Heart right ventricle (tissue), 16 donors: ENCODE results near the gene HLCS. TPM values are rescaled to one million over a fixed set of nuclear protein-coding genes. Genes with fewer than 3 reads are reported as not detected.

Experiments
- ATAC-seq, 8 donors: fragments of 200-7000 bp; cut with Tn5 transposase; one replicate each; pipeline ENCODE4 v1.9.1; 2020; ENCODE audit warnings: mild to moderate bottlenecking in 8 of 8, moderate library complexity in 8 of 8, moderate number of reproducible peaks in 1 of 8
- DNase-seq, 2 donors: peaks; one replicate each; pipeline ENCODE4 v3.0.0-alpha.2; 2020
- H3K27ac ChIP-seq, 10 donors: fragments of 200-600 bp; sonication (generic) in 2 of 10; one replicate each; pipeline versions ENCODE4 v1.5.0 to v1.8.0; 2020 to 2022; ENCODE audit warnings: mild to moderate bottlenecking in 3 of 10
- H3K27me3 ChIP-seq, 7 donors: fragments of 200-600 bp; one replicate each; pipeline ENCODE4 v1.8.0; 2021 to 2022; ENCODE audit warnings: mild to moderate bottlenecking in 2 of 7
- H3K36me3 ChIP-seq, 9 donors: fragments of 200-600 bp; sonication (generic) in 1 of 9; one replicate each; pipeline versions ENCODE4 v1.5.0 to v1.8.0; 2020 to 2022; ENCODE audit warnings: mild to moderate bottlenecking in 2 of 9
- H3K4me1 ChIP-seq, 9 donors: fragments of 200-600 bp; sonication (generic) in 1 of 9; one replicate each; pipeline versions ENCODE4 v1.5.0 to v1.8.0; 2020 to 2022; ENCODE audit warnings: mild to moderate bottlenecking in 4 of 9
- H3K4me3 ChIP-seq, 10 donors: fragments of 200-600 bp; sonication (generic) in 2 of 10; one replicate each; pipeline versions ENCODE4 v1.5.0 to v1.8.0; 2020 to 2022; ENCODE audit warnings: mild to moderate bottlenecking in 7 of 10, moderate library complexity in 2 of 10
- H3K9me3 ChIP-seq, 11 donors: fragments of 200-600 bp in 10 of 11; sonication (generic) in 2 of 11; one replicate each; pipeline versions ENCODE4 v1.5.0 to v1.8.0; 2013 to 2022; ENCODE audit warnings: mild to moderate bottlenecking in 2 of 11, control low read depth in 1 of 11, moderate library complexity in 1 of 11
- CTCF ChIP-seq, 9 donors: fragments of 200-600 bp; sonication (generic) in 2 of 9; IDR thresholded peaks; one replicate each; pipeline versions ENCODE4 v1.5.0 to v1.8.0; 2021 to 2022; ENCODE audit warnings: antibody characterized with exemption in 9 of 9, mild to moderate bottlenecking in 5 of 9, moderate library complexity in 1 of 9
- WGBS, 2 donors: extraction: QIAGEN DNeasy Blood & Tissue Kit; methylation state at CpG; one replicate each; pipeline ENCODE4 v1.1.7; 2013; ENCODE audit warnings: inconsistent platforms in 1 of 2; 5-methylcytosine and 5-hydroxymethylcytosine counted together
- intact Hi-C, 10 donors: fragments of 100-400 bp; cut with DNase I; formaldehyde crosslinking; loops; one replicate each; pipeline versions ENCODE4 v1.11.1 to v1.14.2; 2022
- polyA plus RNA-seq, 2 donors: library from polyadenylated mRNA; stranded (reverse); fragments of 200-250 nt; gene quantifications; one replicate each; pipeline ENCODE4 v1.2.3, GENCODE V29; 2013
- total RNA-seq, 10 donors: library from RNA; stranded (reverse); fragmentation: NEBNext Ultra II Directional in 3 of 10; extraction: Animal tissue kit (Norgen Biotek cat#: 25700) in 3 of 10; gene quantifications; one replicate each; pipeline versions ENCODE4 v1.2.1 to v1.2.4, GENCODE V29; 2021 to 2023
- donor health status: Arrhythmogenic right ventricular cardiomyopathy.
- donor health status: ischemic (EF 13 %, LVEDD 7.1; RV severe dilation, severe dysfunction).
- donor health status: healthy with polysubstance abuse.
- donor health status: DM: no; HTN: yes; CAD: no.
- donor health status: DM: no; HTN: no; CAD: no.
- donor health status: ischemic (EF 25% LVEDD 6.9; RV normal size, moderate dysfunction).
- donor health status: ischemic (EF 25% LVEDD 5.7; RV mildly dilated, moderate dysfunction).
- donor health status: healthy.
- donor health status: DM: yes; HTN: yes; CAD: no.
- donor health status: Ischemic cardiomyopathy.
- donor health status: ischemic (EF 35%, LVEDD 5.7; RV mildly dilated, moderate dysfunction).
- donor health status: nonischemic (EF 11% LVEDD 7.7; RV severe dilation, severe dysfunction).
- donor health status: DM: yes; HTN: yes; CAD: no.
- donor health status: PGD.
- donor health status: ischemic (EF 29% LVEDD 5.4; RV normal size, mild dysfunction).
- donor health status: nonischemic (EF 23%, LVEDD 6.1; RV moderate dilation, normal function).

Gene HLCS
- total and polyA plus RNA-seq, 12 donors = 2.0 to 9.6 (median 6.7) TPM

DNA sequence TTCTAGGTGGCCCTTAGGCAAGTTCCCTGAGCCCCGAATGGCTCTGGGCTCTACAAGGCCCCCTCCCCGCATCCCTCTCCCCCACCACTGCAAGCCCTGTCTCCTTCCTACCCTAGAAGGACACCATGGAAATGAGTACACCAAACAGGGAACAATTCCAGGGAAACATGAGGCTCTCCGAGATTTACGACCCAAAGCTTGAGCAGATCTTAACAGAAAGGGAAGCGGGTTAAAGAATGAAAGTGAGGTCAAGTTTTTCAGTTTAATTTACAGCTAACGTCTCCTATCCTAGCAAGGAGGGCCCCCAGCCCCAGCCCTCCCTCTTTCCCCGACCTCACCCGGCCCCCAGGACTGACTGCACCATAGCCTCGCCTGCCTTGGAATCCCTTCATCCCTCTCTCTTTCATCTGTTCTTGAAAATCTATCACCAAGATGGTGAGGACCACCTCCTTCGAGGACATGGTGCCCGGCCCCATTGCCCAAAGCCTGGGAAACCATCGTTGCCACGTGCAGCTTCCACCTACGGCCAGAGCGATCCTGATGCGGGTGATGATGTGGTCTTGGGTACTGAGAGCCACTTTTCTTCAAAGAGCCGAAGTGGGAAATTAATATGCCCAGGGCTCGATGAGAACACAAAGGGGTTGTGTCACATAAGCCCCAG, 237.0 kb downstream of the HLCS start:
- intact Hi-C loops = no loop called here
- WGBS, 2 donors = 90 to 91% methylated on average over 18 of the region's 18 CpGs
- no peaks in the 10 kb centered on the region for H3K36me3 ChIP-seq
- H3K4me1 ChIP-seq = no peaks in the 10 kb centered on the region
- no peak for ATAC-seq
- H3K9me3 ChIP-seq = no peaks in the 10 kb centered on the region
- peaks cover 0 to 59% (median 38%) of the 10 kb centered on the region in 7 donors for H3K27me3 ChIP-seq
- H3K4me3 ChIP-seq = no peak overlapping the region
- no peak for TF ChIP-seq CTCF (IDR thresholded peaks at IDR 0.05)
- H3K27ac ChIP-seq = no peak overlapping the region
- no peak for DNase-seq

DNA sequence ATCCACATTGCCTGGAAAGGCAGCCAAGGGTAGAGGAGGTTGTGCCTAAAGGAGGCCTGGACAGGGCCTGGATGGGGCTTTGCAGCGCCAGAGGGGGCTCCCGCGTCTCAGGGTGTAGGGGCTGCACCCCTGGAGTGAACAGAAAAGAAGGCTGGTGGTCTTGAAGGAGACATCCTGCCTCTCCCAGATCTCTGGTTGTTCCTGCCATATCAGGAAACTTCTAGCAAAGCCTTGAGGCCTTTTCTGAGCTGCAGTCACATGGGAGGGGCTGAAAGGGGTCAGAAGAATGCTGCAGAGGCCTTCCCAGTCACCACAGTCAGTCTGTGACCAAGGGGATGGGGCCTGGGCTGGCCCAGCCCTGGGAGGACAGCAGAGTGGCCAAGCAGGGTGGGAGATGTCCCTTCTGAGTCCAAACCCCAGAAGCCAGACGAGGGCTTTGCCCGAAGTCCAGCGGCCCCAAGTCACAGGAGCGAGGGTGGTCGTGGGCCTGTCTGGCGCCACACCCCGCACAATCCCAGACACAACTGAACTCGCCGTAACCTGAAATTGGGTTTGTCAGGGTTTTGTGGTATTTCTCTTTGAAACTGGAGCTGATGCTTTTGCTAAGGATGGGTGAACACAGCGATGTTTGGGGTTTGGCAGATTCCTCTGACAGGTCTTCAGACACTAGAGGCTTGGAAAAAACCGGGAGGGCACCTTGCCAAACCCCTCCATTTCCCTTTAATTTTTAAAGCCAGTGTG, 237.9 kb downstream of the HLCS start:
- H3K4me3 ChIP-seq = no peak overlapping the region
- TF ChIP-seq CTCF (IDR thresholded peaks at IDR 0.05) = no peak
- no peaks in the 10 kb centered on the region for H3K36me3 ChIP-seq
- ATAC-seq (no peak), DNase-seq (no peak)
- intact Hi-C loops = no loop called here
- H3K27ac ChIP-seq = no peak overlapping the region
- H3K27me3 ChIP-seq = peaks cover 0 to 52% (median 34%) of the 10 kb centered on the region in 7 donors
- no peaks in the 10 kb centered on the region for H3K9me3 ChIP-seq
- H3K4me1 ChIP-seq = no peaks in the 10 kb centered on the region
- WGBS, 2 donors = 92 to 95% methylated on average over 14 of the region's 14 CpGs

DNA sequence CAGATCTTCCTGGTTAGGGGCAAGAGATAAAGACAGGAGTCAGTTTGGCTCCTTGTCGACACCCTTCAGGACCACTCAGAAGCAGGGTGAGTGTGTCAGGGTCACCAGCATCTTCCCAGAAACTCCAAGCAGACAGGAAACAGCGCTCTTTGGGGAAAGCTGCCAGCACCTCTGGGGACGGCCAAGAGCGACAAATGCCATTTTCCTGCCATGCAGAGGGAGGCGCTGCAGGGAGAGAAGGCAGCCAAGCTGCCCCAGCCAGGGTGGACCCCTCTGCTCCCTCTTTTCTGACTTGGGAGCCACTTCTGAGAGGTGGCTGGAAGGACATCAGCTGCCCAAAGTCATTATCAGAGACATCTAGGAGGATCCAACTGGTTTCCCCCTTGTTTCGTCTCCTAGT, 238.6 kb downstream of the HLCS start:
- no peaks in the 10 kb centered on the region for H3K9me3 ChIP-seq
- ATAC-seq (no peak), DNase-seq (no peak)
- 57 to 73% methylated on average over 6 of the region's 6 CpGs for WGBS, 2 donors
- TF ChIP-seq CTCF (IDR thresholded peaks at IDR 0.05) = no peak
- no peaks in the 10 kb centered on the region for H3K4me1 ChIP-seq
- intact Hi-C loops = no loop called here
- H3K4me3 ChIP-seq = no peak overlapping the region
- H3K36me3 ChIP-seq = no peaks in the 10 kb centered on the region
- no peak overlapping the region for H3K27ac ChIP-seq
- peaks cover 0 to 49% (median 35%) of the 10 kb centered on the region in 7 donors for H3K27me3 ChIP-seq

DNA sequence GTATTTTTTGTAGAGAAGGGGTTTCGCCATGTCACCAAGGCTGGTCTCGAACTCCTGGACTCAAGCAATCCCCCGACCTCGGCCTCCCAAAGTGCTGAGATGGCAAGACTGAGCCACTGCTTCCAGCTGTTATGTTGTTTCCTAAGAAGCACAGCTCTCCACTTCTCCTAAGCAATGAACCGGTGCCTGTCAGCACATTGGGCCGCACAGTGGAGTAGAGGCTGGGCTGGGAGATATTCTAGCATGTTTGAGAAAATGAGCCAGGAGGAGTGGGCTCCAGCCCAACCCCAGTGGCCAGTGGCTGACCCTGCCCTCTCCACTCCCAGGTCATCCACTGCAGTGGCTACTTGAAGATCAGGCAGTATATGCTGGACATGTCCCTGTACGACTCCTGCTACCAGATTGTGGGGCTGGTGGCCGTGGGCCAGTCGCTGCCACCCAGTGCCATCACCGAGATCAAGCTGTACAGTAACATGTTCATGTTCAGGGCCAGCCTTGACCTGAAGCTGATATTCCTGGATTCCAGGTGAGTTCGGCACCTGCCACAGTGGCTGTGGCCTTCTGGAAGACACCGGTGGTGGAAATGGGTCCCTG, 240.6 kb downstream of the HLCS start:
- peaks cover 0 to 47% (median 23%) of the 10 kb centered on the region in 7 donors for H3K27me3 ChIP-seq
- DNase-seq = no peak
- no peak overlapping the region for H3K27ac ChIP-seq
- H3K4me1 ChIP-seq = no peaks in the 10 kb centered on the region
- 94 to 97% methylated on average over 12 of the region's 12 CpGs for WGBS, 2 donors
- TF ChIP-seq CTCF (IDR thresholded peaks at IDR 0.05) = no peak
- no peaks in the 10 kb centered on the region for H3K36me3 ChIP-seq
- H3K4me3 ChIP-seq = no peak overlapping the region
- no peaks in the 10 kb centered on the region for H3K9me3 ChIP-seq
- intact Hi-C loops = no loop called here
- ATAC-seq = no peak
